ENCODE measurements around the gene LYL1. TPM values are rescaled to one million over a fixed set of nuclear protein-coding genes. Genes with fewer than 3 reads are reported as not detected.

Gene LYL1
- total RNA-seq, 1 donor from 2014 or later = 0.88 TPM

DNA sequence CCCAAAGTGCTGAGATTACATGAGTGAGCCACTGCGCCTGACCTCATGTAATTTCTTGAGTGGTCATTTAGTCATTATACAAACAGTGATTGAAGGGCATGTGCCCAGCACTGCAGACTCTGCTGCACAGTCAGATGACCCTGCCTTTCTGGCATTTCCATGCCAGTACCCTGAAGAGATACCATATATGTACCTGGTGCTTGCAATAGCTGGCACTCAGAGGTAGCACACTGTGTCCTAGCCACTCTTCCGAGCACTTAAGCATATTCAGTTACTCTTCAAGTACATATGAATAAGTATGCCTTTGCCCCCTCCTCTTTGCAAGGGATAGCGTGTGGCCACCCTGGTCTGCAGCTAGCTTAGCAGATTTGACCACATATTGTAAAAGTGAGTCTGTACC, 32.0 kb upstream of the LYL1 start:
- Mint-ChIP-seq H3K27ac (no peak overlapping the region), H3K27me3 (ENCODE audit: insufficient read depth, low read depth) (peaks cover 5% of the 10 kb centered on the region), H3K9me3 (no peaks in the 10 kb centered on the region), H3K4me3 (no peak overlapping the region), H3K4me1 (no peaks in the 10 kb centered on the region), H3K36me3 (peaks cover 9% of the 10 kb centered on the region)
- Histone ChIP-seq H3F3A (ENCODE audit: low read depth) (no peaks in the 10 kb centered on the region), H2AFZ (replicated peaks) (no peak overlapping the region), H3K4me2 (no peak overlapping the region), H3K9ac (no peak overlapping the region), H3K4me3 (no peak overlapping the region), H3K79me2 (ENCODE audit: low read depth) (peaks cover 55% of the 10 kb centered on the region), H4K20me1 (ENCODE audit: low read depth) (peaks cover 84% of the 10 kb centered on the region), H3K27ac (no peak overlapping the region), H3K9me3 (ENCODE audit: low read depth) (no peaks in the 10 kb centered on the region), H3K4me1 (no peaks in the 10 kb centered on the region), H3K27me3 (no peaks in the 10 kb centered on the region), H3K36me3 (no peaks in the 10 kb centered on the region)
- TF ChIP-seq, protein P1, sequence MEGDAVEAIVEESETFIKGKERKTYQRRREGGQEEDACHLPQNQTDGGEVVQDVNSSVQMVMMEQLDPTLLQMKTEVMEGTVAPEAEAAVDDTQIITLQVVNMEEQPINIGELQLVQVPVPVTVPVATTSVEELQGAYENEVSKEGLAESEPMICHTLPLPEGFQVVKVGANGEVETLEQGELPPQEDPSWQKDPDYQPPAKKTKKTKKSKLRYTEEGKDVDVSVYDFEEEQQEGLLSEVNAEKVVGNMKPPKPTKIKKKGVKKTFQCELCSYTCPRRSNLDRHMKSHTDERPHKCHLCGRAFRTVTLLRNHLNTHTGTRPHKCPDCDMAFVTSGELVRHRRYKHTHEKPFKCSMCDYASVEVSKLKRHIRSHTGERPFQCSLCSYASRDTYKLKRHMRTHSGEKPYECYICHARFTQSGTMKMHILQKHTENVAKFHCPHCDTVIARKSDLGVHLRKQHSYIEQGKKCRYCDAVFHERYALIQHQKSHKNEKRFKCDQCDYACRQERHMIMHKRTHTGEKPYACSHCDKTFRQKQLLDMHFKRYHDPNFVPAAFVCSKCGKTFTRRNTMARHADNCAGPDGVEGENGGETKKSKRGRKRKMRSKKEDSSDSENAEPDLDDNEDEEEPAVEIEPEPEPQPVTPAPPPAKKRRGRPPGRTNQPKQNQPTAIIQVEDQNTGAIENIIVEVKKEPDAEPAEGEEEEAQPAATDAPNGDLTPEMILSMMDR (IDR thresholded peaks at IDR 0.05) = no peak
- TF ChIP-seq EZH2phosphoT487 (IDR thresholded peaks at IDR 0.05) (no peak), EZH2 (IDR thresholded peaks at IDR 0.05) (no peak)
- DNase-seq (ENCODE audit: low spot score) = no peak

- H3K4me3 ChIP-seq = no peak overlapping the region
- peaks cover 6% of the 10 kb centered on the region for H3K4me1 Mint-ChIP-seq
- H3K27me3 ChIP-seq = no peaks in the 10 kb centered on the region
- no peaks in the 10 kb centered on the region for H3K9me3 Mint-ChIP-seq
- H3K4me2 ChIP-seq = no peak overlapping the region
- H3K36me3 ChIP-seq = no peaks in the 10 kb centered on the region
- peaks cover 68% of the 10 kb centered on the region for H3K79me2 ChIP-seq (ENCODE audit: low read depth)
- H4K20me1 ChIP-seq (ENCODE audit: low read depth) = peaks cover 90% of the 10 kb centered on the region
- H3K4me3 Mint-ChIP-seq = no peak overlapping the region
- no peaks in the 10 kb centered on the region for H3K4me1 ChIP-seq
- peaks cover 5% of the 10 kb centered on the region for H3K27me3 Mint-ChIP-seq (ENCODE audit: insufficient read depth, low read depth)
- no peak overlapping the region for H3K27ac Mint-ChIP-seq
- H3K9ac ChIP-seq = no peak overlapping the region
- no peak overlapping the region for H2AFZ ChIP-seq (replicated peaks)
- DNase-seq (ENCODE audit: low spot score) = no peak
- H3K9me3 ChIP-seq (ENCODE audit: low read depth) = no peaks in the 10 kb centered on the region
- H3F3A ChIP-seq (ENCODE audit: low read depth) = no peaks in the 10 kb centered on the region
- no peak for TF ChIP-seq EZH2phosphoT487 (IDR thresholded peaks at IDR 0.05)
- no peak for TF ChIP-seq EZH2 (IDR thresholded peaks at IDR 0.05)
- TF ChIP-seq, protein P1 (IDR thresholded peaks at IDR 0.05) = no peak
- no peak overlapping the region for H3K27ac ChIP-seq
- peaks cover 9% of the 10 kb centered on the region for H3K36me3 Mint-ChIP-seq
These were observed 30.7 kb upstream of the LYL1 start for GRCh38 chr19:13133241-13133870.

- Histone ChIP-seq H3F3A (ENCODE audit: low read depth) (no peaks in the 10 kb centered on the region), H3K27ac (no peak overlapping the region), H3K4me3 (no peak overlapping the region), H3K4me1 (no peaks in the 10 kb centered on the region), H3K79me2 (ENCODE audit: low read depth) (peaks cover 75% of the 10 kb centered on the region), H2AFZ (replicated peaks) (no peak overlapping the region), H3K9ac (no peak overlapping the region), H3K36me3 (no peaks in the 10 kb centered on the region), H3K9me3 (ENCODE audit: low read depth) (no peaks in the 10 kb centered on the region), H3K4me2 (no peak overlapping the region), H4K20me1 (ENCODE audit: low read depth) (peaks cover 96% of the 10 kb centered on the region), H3K27me3 (no peaks in the 10 kb centered on the region)
- peaks cover 13% of the 10 kb centered on the region for H3K4me1 Mint-ChIP-seq
- H3K27ac Mint-ChIP-seq = no peak overlapping the region
- H3K36me3 Mint-ChIP-seq = peaks cover 12% of the 10 kb centered on the region
- H3K9me3 Mint-ChIP-seq = no peaks in the 10 kb centered on the region
- no peak overlapping the region for H3K4me3 Mint-ChIP-seq
- TF ChIP-seq EZH2phosphoT487 (IDR thresholded peaks at IDR 0.05) = no peak
- TF ChIP-seq EZH2 (IDR thresholded peaks at IDR 0.05) = no peak
- TF ChIP-seq, protein P1 (IDR thresholded peaks at IDR 0.05) = no peak
- DNase-seq (ENCODE audit: low spot score) = no peak
- H3K27me3 Mint-ChIP-seq (ENCODE audit: insufficient read depth, low read depth) = peaks cover 3% of the 10 kb centered on the region
These were observed 30.0 kb upstream of the LYL1 start for GRCh38 chr19:13132471-13133180.
